Mononuclear cell (primary cell): ENCODE data around the gene THSD8. TPM values are rescaled to one million over a fixed set of nuclear protein-coding genes. Genes with fewer than 3 reads are reported as not detected.

ENCODE experiments used
- H3K27me3 ChIP-seq: 2 replicates; pipeline ENCODE4 v1.6.0; 2011; ENCODE audit warnings: low read length, control low read depth; ENCODE audit not compliant: insufficient read depth
- H3K4me1 ChIP-seq: 2 replicates; pipeline ENCODE4 v1.5.1; 2011; ENCODE audit warnings: mild to moderate bottlenecking, low read length, control low read depth; ENCODE audit not compliant: insufficient read depth
- H3K4me3 ChIP-seq: 2 replicates; pipeline ENCODE4 v1.5.1; 2011; ENCODE audit warnings: mild to moderate bottlenecking, low read length, moderate library complexity
- H3K9me3 ChIP-seq: 2 replicates; pipeline ENCODE4 v1.5.1; 2011; ENCODE audit warnings: low read depth, mild to moderate bottlenecking, control low read depth, low read length
- total RNA-seq: library from RNA; depleted of rRNA; stranded (reverse); fragments of >200 nt; gene quantifications from one replicate; pipeline ENCODE4 v1.2.3, GENCODE V29; 2012

THSD8 gene
- not detected for total RNA-seq

GRCh38 chr19:12801466-12802266 lies at the start of gene THSD8, which contains the start of gene PRDX2:
TSS of gene THSD8 (plus strand) at chr19:12802069. CDS start at chr19:12802072, 3 bp downstream.
TSS of gene PRDX2 (minus strand) at chr19:12801800. CDS start at chr19:12801261, 539 bp downstream.
- Histone ChIP-seq H3K27me3 (peaks cover 13% of the 10 kb centered on the region), H3K4me1 (peaks cover 27% of the 10 kb centered on the region), H3K9me3 (no peaks in the 10 kb centered on the region), H3K4me3 (peak within 1 kb of the TSS; percentile 57)

GRCh38 chr19:12754465-12755196 lies 47.2 kb upstream of the THSD8 start:
- H3K27me3 ChIP-seq = no peaks in the 10 kb centered on the region
- H3K4me1 ChIP-seq = peaks cover 9% of the 10 kb centered on the region
- no peak overlapping the region for H3K4me3 ChIP-seq
- no peaks in the 10 kb centered on the region for H3K9me3 ChIP-seq

GRCh38 chr19:12756150-12756883 lies 45.6 kb upstream of the THSD8 start:
- Histone ChIP-seq H3K9me3 (no peaks in the 10 kb centered on the region), H3K4me3 (no peak overlapping the region), H3K4me1 (peaks cover 9% of the 10 kb centered on the region), H3K27me3 (no peaks in the 10 kb centered on the region)

DNA sequence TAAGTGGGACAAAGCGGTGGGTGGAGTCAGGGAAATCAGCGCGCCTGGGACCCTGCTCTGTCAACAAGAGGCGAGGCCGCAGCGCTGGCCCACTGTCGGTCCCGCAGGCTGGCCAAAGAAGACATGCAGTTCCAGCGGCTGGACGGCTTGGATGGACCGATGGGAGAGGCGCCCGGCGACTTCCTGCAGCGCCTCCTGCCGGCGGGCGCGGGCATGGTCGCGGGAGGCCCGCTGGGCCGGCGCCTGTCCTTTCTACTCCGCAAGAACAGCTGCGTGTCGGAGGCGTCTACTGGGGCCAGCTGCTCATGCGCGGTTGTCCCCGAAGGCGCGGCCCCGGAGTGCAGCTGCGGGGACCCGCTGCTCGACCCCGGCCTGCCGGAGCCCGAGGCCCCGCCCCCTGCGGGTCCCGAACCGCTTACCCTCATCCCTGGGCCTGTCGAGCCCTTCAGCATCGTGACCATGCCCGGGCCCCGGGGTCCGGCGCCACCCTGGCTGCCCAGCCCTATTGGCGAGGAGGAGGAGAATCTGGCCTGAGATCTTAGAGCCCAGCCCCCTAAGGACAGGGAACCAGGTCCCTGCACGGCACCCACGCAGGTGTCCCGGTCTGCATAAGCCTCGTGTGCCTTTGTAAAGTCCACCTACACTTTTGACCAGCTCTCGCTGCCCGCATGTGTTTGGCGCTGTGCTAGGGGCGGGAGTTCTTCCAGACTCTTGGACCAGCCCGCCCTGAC lies 44.2 kb upstream of the THSD8 start:
- Histone ChIP-seq H3K4me1 (peaks cover 9% of the 10 kb centered on the region), H3K9me3 (no peaks in the 10 kb centered on the region), H3K4me3 (no peak overlapping the region)

DNA sequence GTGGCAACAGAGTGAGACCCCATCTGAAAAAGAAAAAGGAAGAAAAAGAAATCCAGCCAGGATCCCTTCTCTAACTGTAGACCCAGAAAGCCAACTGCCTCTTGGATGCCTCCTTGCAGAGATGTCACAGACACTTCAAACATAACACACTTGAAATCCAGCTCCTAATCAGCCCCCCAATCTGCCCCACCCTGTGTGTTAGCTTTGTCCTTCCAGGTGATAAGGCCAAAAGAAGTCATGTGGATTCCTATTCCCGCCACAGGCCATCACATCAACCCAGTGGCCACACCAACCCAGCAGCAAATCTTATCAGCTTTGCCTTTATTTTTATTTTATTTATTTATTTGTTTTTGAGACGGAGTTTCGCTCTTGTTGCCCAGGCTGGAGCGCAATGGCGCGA lies 42.2 kb upstream of the THSD8 start:
- Histone ChIP-seq H3K4me1 (peaks cover 9% of the 10 kb centered on the region), H3K27me3 (no peaks in the 10 kb centered on the region), H3K9me3 (no peaks in the 10 kb centered on the region), H3K4me3 (no peak overlapping the region)

More for the DNA sequence above, 44.2 kb upstream of the THSD8 start:
- H3K27me3 ChIP-seq = no peaks in the 10 kb centered on the region

GRCh38 chr19:12763100-12763499 lies 38.8 kb upstream of the THSD8 start:
- no peaks in the 10 kb centered on the region for H3K27me3 ChIP-seq
- H3K4me1 ChIP-seq = peaks cover 9% of the 10 kb centered on the region
- H3K9me3 ChIP-seq = no peaks in the 10 kb centered on the region
- H3K4me3 ChIP-seq = no peak overlapping the region

- Histone ChIP-seq H3K9me3 (no peaks in the 10 kb centered on the region), H3K4me3 (no peak overlapping the region), H3K4me1 (peaks cover 9% of the 10 kb centered on the region), H3K27me3 (no peaks in the 10 kb centered on the region)
These were observed 37.2 kb upstream of the THSD8 start for GRCh38 chr19:12764698-12765097.

GRCh38 chr19:12766051-12766521 lies 35.8 kb upstream of the THSD8 start:
- Histone ChIP-seq H3K4me1 (peaks cover 9% of the 10 kb centered on the region), H3K27me3 (no peaks in the 10 kb centered on the region), H3K9me3 (no peaks in the 10 kb centered on the region), H3K4me3 (no peak overlapping the region)

DNA sequence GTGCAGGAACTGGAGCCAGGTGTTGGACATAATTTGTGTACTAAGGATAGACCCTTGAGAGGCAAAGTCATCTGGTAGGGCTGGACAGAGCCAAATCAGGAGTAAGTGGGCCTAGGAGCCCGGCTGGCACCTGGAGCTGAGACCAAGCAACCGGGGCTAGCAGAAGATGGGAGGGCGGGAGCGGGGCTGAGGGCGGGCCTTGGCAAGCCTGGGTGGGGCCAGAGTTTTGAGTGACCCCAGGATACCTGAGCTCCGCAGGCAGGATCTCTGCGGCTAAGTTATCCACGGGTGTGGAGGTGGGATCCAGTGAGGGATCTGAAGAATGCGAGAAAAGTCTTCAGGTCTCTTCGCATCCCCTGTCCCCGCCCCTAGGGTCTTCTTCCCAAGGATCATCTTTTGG lies 34.7 kb upstream of the THSD8 start:
- no peak overlapping the region for H3K4me3 ChIP-seq
- H3K27me3 ChIP-seq = no peaks in the 10 kb centered on the region
- H3K4me1 ChIP-seq = peaks cover 9% of the 10 kb centered on the region
- H3K9me3 ChIP-seq = no peaks in the 10 kb centered on the region

GRCh38 chr19:12767666-12768065 lies 34.2 kb upstream of the THSD8 start:
- no peaks in the 10 kb centered on the region for H3K9me3 ChIP-seq
- H3K4me3 ChIP-seq = no peak overlapping the region
- peaks cover 9% of the 10 kb centered on the region for H3K4me1 ChIP-seq
- H3K27me3 ChIP-seq = no peaks in the 10 kb centered on the region

DNA sequence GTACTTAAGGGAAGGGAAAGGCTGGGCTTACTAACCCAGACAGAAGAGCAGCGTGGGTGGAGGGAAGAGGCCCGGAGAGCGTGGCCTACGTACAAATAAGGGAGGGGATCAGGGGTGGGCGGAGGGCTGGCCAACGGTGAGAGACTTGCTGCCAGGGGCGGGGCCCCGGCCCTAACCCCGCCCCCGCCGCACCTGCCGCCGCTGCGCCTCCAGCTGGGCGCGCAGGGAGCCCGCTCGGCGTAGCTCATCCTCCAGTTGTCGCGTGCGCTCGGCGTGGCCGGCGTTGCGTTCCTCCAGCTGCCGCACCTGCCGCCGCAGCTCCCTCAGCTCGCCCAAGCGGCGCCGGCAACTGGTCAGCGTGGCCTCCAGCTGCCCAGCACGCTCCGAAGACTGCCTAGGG lies 32.2 kb upstream of the THSD8 start:
- peaks cover 9% of the 10 kb centered on the region for H3K4me1 ChIP-seq
- H3K27me3 ChIP-seq = no peaks in the 10 kb centered on the region

DNA sequence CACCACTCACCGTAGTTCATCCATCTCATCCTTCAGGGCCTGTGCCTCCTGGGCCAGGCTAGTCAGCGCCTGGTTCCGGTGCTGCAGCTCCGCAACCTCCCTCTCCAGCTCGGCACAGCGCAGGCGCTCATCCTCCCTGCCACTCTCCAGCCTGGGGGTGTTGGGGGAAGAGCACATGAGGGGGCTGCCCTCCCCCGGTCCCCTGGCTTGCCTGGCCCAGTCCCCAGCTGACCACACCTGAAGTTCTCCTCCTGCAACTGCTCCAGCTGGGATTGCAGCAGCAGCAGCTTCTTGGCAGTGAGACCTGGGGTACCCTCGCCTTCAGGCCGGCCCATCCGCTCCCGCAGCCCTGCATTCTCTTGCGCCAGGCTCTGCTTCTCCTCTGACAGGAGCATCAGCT lies 30.9 kb upstream of the THSD8 start:
- Histone ChIP-seq H3K9me3 (no peaks in the 10 kb centered on the region), H3K4me1 (peaks cover 12% of the 10 kb centered on the region), H3K27me3 (no peaks in the 10 kb centered on the region), H3K4me3 (no peak overlapping the region)

More for the DNA sequence above, 32.2 kb upstream of the THSD8 start:
- Histone ChIP-seq H3K9me3 (no peaks in the 10 kb centered on the region), H3K4me3 (no peak overlapping the region)

GRCh38 chr19:12772323-12772722 lies 29.5 kb upstream of the THSD8 start:
- Histone ChIP-seq H3K4me1 (peaks cover 21% of the 10 kb centered on the region), H3K27me3 (no peaks in the 10 kb centered on the region), H3K9me3 (no peaks in the 10 kb centered on the region), H3K4me3 (no peak overlapping the region)

GRCh38 chr19:12773571-12773970 lies 28.3 kb upstream of the THSD8 start:
- H3K27me3 ChIP-seq = no peaks in the 10 kb centered on the region
- peaks cover 32% of the 10 kb centered on the region for H3K4me1 ChIP-seq
- no peaks in the 10 kb centered on the region for H3K9me3 ChIP-seq
- no peak overlapping the region for H3K4me3 ChIP-seq
